ENCODE measurements around the gene TMEM185A.
"Not testable (repeated sequence)": the region's sequence is repeated elsewhere in the genome, so short reads cannot be mapped to it uniquely, and the experiment has no call there.

TMEM185A gene

DNA sequence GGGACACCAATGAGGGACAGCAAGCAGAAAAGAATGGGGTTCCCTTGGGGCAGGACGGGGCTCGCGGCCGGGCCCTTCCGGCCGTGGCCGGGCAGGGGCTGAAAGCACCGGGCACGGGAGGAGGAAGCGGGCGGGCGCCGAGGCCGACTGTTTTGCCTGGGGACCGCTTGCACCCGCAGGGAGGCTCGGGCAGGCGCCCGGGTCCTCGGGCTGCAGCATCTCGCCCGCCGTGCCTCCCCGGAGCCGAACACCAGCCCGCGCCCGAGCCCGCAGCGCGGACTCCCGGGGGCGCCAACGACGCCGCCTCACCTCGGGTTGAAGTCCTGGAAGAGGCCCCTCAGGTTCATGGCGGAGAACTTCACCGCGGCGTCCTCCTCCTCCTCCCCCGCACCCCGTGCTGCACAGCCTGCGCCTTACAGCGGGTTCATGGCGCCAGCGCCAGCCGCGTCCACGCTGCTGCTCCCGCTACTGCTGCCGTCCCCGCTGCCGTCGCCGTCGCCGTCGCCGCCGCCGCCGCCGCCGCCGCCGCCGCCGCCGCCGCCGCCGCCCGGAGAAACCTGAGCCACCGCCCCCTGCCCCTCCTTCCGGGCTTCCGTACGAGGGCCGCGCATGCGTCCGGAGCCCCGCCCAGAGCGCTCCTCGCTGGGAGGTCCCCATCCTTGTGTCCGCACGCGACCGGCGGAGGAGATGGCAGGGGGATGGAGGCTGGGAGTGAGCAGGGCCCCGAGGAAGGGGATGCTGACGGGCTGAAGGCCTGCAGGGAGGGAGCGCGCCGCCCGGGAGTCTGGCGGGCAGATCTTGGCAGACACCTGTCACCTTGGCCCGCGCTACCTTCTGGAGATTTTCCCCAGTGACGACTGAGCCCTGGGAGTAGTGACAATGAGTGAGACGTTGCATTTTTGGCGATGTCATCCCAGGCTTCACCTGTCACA, at the start of gene TMEM185A:
TMEM185A (minus strand) TSS at position 559 of the 932 bp plus-strand sequence; CDS start at position 347, 212 bp downstream.
- peak; percentile 70 for DNase-seq

DNA sequence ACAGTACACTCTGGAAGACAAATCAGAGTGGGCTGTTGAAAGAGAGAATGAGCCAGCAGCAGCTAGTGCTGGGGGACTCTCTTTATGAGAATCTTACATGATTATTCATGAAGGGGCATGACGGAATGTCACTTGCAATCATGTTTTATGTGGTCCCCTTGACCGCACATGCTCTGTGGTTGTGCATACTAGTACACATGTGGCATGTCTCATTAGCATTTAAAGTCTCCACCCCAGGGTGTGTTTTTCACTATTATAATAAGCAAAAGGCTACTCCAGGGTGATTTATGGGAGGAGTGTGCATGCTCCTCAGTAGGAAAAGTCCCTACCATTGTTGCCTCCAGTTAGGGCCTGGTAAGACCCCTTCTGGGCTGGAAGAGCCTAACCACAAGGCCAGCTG, 49.6 kb upstream of the TMEM185A start:
- no peak for DNase-seq

DNA sequence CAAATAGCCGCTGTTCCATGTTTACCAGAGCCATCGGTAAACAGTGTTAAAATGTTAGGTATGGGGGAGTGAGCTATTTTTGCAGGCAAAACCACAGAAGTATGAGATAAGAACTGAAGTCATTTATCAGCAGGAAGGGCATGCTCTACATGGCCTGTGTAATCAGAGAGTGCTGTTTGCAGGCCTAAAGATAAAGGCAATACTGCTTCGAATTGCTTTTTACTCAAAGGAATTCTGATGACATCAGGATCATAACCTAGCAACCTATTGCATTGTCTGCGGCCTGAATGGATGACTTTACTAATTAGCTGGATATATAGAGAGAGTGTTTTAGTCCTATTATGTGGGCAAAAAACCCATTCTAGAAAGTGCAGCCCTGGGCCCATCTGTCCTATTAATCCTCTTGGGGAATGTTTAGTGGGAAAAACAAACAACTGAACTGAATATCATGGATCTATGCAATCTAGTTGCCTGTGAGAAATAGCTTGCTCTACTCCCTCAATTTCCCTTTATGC, 47.6 kb upstream of the TMEM185A start:
- DNase-seq = not testable (repeated sequence)

DNA sequence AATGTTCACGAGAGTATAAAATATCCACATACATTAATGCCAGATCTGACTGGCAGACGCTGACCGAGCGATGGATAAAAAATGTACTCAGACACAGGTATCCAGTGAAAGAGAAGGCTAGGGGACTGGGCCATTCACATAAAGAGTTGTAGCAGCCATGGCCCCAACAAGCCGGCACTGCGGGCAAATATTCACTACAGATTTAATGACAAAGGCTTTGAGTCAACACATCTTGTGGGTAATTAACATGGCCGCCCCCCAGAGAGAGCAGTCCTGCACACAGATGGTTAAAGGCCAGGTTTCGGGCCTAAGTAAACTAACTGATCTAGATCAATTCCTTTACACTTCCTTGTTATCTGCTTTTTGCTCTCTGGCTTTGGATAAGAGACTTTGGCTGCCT, 44.0 kb upstream of the TMEM185A start:
- not testable (repeated sequence) for DNase-seq

DNA sequence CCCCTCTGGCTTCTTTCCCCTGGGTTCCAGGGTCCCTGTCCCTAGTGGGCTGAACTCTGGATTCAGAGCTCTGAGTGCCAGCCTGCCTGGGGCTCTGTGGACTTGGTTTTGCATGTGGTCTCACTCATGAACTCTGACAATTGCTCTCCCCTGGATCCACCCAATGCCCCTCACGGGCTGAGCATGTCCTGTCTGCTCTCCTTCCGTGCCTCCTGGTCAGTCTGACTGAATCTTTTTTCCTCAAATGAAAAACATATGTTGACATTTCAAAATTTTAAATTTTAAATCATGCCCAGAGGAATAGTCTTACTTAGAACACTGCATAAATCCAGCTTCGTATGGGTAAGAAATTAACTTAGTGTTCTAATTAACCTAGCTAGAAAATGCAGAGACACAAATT, 43.5 kb upstream of the TMEM185A start:
- not testable (repeated sequence) for DNase-seq

DNA sequence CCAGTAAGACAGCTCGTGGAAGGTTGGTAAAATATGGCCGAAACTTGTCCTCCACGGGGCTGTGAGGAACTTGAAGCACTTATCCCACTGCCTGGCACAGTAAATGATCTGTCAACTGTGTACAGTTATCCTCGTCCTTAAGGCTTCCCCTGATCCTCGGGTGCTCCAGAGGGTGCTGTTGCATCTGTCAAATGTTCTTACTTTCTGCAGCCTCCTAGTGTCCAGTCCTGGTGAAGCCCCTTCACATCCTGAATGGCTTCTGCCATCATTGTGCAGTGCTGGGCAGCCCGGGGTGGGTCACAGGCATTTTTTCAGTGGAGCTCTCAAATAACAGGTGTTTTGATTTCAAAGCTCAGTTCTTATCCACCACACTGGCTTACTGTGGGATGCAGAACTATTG, 29.0 kb upstream of the TMEM185A start:
- not testable (repeated sequence) for DNase-seq

DNA sequence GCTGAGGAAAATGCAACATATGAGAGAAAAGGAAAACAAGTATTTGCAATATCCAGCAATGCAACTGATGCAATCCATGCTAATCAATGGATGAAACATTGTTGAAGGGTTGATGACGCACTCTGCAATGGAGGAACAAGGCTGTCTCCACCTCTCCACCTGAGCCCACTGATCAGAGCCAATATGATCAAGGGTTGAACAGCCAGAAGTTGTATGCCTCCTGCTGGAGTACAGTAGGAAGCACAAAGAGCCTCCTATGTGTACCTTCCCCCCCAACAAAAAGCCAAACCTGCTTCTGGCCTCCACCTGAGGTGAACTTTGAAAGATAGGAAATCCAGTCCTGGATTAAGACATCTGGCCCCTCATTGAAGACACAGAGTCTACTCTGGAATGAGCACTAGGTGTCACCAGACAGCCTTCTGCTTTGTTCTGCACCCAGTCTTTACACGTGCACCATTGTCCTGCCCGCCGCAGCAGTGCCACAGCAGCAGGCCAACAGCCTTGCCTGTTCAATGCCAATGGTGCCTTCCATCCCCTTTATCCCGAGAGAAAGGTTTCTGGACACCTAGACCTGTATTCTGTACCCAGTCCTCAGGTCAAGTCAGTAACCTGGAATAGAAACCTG, 24.8 kb upstream of the TMEM185A start:
- not testable (repeated sequence) for DNase-seq

DNA sequence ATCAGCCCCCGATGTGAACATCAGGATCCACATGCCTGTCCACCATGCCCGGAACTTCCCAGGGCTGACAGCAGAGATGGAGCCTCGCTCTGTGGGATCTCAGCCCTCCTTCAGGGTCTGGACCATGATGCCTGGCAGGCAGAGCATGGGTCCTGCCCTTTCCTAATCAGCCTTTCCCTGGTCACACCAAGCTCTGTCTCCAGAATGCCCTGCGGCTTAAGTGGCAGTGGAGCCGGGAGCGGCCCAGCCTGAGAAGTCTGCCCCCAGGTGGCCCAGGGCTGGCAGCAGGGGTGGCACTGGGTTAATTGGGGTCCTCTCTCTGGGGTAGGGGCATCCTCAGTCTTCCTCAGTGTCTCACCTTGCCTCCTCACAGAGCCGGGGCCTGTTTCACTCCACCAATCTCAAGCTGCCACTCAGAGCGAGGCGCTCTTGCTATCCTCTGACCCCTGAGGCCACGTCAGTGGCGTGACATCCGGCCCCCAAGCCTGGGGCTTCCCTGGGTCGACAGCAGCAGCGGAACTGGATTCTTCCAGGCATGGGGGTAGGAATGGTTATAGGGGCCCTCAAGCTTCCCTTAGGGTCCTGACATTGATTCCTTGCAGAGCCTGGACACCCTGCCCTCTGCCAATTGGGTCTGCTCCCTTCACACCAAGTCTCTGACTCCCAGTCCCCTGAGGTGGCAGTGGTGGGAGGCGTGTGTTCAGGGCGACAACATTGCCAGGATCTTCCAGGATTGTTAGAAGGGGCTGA, 20.8 kb upstream of the TMEM185A start:
- DNase-seq = no peak

DNA sequence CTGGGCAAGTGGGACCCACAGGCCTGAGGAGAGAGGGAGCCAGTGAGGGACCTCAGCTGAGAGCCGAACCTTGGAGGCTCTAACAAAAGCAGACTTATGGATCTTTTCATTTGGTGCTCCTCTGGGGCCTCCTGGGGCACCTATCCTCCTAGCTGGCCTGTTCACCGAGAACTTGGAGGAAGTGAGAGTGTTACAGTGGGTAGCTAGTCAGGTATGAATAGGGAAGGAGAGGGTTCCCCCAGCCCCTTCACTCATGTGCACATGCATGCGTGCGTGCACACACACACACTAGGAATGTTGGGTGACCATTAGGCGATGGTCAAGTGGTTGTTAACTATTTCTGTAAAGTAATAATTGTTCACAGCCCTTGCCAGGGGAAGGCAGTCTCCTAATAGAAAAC, 18.6 kb upstream of the TMEM185A start:
- DNase-seq = no peak

DNA sequence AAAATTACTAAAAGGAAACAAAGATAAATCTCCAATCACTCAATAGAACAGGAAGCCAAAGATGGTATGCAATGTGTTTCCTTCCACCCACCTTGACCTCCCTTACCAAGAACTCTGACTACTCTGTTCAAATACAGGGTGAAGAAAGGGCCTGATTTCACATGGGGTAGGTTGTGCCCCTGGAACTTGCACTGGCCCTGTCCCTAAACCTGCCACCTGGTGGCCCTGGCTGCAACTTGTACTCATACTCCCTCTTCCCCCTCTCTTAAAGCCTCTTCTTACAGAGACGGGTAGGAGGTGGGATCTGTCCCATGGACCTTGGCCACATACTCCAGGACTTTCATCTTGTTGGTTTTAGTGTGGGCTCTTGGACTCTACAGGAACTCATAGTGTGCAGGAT, 17.3 kb upstream of the TMEM185A start:
- no peak for DNase-seq

DNA sequence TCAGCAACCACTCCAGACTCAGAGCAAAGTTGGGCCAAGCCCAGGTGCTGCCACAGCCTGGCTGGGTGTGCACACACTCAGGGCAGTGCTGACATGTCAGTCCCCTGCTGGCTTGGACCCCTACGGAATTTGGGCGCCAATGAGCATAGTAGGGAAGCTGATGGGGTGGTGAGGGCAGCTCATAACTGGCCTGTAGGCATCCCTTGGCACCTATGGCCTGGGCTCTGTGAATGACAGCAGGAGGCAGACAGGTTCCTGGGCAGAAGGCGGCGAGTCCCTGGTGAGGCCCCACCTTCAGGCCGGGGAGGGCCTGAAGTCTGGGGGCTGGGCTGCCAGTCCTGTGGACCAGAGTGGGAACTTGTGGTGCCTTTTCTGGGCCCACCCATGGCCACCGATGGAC, 15.9 kb upstream of the TMEM185A start:
- DNase-seq = no peak

DNA sequence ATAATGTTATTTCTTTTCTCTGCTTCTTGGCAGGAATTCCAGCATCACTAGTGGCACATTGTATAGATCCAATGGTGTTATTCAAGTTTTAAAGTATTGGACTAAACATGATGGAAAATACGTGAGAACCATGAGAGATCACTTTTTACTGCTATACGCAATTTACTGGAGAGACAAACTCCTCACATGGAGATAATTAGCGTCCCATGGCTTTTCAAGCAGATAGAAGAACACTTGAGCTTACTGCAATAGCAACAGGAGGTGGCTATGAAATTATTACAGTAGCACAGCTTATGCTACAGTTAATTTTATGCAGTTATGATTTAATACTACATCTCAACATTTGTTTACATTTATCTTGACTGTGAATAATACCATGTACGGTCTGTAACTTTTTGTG, 11.9 kb upstream of the TMEM185A start:
- no peak for DNase-seq

DNA sequence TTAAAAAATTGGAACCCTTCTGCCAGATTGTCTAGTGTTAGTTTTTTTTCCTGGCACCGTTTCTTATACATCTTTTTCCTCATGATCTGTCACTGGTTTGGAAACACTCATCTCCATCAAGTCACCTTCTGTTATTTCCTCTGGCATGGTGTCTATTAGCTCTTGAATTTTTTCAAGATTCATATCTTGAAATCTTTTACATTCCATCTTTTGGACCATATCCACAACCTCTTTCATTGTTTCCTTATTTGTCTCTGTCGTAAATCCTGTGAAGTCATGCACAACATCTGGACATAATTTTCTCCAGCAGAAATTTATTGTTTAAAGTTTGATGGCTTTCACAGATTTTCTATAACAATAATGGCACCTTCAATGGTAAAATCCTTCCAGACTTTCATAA, 10.2 kb upstream of the TMEM185A start:
- no peak for DNase-seq

DNA sequence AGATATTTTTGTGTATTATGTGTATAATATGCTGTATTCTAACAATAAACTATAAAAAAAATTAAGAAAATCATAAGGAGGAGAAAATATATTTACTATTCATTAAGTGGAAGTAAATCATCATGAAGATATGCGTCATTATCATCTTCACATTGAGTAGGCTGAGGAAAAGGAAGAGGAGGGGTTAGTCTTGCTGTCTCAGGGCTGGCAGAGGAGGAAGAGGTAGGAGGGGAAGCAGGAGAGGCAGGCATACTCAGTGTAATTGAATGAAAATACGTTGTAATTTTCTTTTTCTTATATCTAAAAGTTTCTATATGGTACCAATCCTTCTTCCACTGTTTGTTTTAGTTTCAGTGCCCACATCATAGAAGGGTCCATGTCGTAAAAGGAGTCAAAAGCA, 9.8 kb upstream of the TMEM185A start:
- no peak for DNase-seq

DNA sequence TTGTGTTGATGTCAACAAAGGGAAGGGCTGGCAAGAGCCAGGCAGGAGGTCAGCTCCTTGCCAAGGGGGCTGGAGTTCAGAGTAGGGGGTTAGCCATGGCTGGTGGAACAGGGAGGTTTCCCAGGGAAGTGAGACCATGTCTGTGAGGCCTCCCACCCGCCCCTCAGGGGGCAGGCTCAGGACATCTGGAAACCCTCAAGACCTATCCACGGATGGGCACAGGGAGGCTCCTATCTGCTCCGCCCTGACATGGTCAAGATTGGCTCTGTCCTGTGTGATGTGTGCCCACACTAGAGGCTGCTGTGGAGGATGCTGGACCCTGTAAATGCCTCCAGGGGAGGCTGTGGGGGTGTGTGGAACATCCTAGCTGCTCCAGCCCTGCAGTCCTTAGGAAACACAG, 8.0 kb upstream of the TMEM185A start:
- DNase-seq = no peak

DNA sequence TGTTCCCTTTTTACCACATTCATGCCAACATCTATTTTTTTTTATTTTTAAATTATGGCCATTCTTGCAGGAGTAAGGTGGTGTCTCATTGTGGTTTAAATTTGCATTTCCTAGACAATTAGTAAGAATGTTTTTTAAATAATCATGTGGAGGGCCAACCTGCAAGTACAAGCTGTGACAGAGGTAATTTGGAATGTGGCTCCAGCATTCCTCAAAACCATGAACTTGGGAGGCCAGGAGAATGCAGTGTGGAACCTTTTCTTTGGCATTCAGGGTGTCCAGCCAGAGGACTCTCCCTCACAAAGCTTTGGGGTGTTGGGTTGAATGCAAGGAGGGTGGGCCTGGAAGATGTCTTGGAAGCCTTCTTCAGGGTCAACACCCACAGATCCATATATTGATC, 7.3 kb upstream of the TMEM185A start:
- DNase-seq = no peak

DNA sequence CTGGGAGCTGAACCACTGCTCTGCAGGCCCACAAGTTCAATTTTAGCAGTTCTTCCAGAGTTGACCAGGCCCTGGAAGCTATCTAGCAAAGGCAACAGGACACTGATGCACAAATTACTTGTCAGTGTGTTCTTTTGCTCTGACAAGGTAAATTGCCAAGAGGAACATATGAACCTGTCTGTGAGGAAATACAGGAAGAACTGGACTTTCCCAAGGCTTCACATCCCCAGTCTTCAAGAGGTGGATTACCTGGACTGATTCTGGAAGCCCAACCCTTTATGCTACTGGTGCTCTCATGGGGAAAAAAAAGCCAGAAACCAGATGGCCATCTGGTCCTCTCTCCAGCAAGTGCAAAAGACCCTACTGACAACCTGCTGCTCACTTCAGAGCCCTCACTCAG, 1.9 kb upstream of the TMEM185A start:
- DNase-seq = no peak

DNA sequence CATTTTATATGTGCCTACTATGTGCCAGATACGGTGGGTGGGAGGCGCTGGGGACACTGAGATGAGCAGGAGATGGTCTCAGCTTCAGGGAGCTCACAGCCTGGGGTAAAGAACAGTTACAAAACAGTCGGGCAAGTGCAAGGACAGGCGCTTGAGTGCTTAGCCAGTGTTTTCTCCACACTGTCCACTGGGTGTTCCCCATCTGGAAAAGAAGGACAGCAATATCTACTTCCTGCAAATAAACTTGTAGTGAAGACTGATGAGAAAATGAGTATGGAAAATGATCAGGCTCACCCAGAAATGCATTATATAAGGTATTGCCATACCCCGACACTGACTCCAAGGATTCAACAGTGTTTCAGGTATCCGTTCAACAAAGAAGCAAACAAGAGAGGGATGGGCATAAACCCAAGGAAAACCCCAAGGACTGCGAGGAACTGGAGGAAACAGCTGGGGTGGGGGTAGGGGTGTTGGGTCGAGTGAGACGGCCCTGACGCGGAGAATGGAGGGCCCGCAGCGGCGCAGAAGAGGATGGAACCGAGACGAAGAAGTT, 835 bp downstream of the TMEM185A start:
- DNase-seq = no peak

DNA sequence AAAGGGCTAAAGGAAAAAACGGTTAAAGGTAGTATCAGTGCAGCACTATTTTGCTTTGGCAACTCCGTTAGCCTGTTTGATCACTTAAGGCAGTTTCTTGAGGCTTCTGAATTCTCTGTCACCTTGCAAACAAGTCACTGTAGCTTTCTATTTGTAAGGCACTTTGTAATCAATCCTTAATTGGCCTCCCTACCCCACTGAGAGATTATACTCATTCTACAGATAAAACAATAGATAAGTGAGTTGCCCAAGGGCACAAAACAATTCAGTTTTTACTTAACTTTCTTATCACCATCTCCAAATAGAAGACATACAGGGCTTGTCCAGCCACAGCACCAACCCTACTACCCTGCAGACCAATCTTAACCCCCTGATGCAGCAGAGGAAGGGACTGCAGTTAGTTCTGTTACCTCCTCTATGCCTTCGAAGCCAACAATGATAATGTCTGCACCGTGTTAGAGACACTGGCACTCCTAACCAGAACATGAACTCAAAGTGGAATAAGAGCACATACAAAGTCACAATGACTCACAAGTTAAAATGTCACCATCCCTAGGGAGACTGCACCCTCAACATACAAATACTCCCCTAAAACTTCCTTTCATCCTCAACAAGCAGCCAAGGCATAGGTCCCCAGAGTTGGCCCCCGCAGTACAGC, 1.7 kb downstream of the TMEM185A start:
- no peak for DNase-seq

DNA sequence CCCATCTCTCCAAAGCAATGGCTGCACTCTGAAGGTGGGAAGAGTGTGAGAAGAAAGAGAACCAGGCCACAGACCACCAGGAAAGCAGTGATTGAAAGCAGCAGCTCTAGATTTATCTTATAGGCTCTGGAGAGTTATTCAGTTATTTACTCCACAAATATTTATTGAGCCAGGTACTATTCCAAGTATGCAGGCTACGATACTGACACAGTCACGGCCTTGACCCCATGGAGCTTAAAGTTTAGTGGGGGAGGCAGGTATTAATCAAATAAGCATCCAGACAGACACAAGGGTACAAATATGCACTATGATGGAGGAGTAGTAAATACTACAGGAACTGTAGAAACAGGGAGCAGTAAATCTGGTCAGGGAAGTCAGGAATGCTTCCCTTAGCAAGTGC, 2.8 kb downstream of the TMEM185A start:
- DNase-seq = no peak

DNA sequence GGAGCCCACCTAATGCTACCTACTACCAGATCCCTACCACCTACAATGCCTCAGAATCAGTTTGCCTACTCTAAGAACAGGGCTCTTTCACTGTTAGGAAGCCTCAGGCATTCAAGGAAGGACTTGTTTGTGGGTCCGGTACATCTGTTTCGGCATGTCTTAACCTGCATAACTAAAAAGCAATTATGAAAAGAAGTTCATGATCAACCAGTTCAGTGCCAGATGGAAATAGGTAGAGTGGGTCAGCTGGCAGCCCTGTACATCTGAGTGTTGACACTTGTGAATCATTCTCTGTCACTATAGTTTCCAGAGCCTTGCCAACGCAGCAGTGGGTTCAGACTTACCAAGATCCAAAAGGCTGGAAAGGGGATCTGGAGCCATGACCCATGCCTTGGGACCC, 3.3 kb downstream of the TMEM185A start:
- no peak for DNase-seq

DNA sequence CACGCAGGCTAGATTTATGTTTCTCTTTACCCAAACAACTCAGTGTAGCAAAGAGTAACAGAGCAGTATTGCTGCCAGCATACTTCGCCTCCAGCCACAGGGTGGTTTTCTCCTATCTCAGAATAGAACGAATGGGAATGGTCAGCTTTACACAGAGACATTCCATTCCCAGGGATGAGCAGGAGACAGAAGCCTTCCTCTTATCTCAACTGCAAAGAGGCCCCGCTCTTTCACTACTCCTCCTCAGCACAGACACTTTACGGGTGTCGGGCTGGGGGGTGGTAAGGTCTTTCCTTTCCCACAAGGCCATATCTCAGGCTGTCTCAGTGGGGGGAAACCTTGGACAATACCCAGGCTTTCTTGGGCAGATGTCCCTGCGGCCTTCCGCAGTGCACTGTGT, 4.8 kb downstream of the TMEM185A start:
- DNase-seq = not testable (repeated sequence)

DNA sequence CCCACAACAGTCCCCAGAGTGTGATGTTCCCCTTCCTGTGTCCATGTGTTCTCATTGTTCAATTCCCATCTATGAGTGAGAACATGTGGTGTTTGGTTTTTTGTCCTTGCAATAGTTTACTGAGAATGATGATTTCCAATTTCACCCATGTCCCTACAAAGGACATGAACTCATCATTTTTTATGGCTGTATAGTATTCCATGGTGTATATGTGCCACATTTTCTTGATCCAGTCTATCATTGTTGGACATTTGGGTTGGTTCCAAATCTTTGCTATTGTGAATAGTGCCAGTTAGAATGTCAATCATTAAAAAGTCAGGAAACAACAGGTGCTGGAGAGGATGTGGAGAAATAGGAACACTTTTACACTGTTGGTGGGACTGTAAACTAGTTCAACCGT, 11.9 kb downstream of the TMEM185A start:
- not testable (repeated sequence) for DNase-seq
